ENCODE measurements around the gene STAT4.
A peak's percentile ranks its signal among the peaks of the same experiment; 100 is the strongest.

Gene STAT4

GRCh38 chr2:191174442-191174841, 23.6 kb upstream of the STAT4 start:
- no peak for DNase-seq

DNA sequence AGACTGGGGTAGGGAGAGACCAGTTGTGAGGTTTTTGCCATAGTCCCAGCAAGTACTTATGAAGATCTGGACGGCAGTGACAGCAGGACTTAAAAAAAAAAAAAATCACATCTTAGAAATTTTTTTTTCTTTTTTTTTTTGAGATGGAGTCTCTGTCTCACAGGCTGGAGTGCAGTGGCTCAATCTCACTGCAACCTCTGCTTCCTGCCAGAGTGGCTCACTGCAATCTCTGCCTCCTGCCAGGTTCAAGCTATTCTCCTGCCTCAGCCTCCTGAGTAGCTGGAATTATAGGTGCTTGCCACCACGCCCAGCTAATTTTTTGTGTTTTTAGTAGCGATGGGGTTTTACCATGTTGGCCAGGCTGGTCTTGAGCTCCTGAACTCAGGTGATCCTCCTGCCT, 22.4 kb upstream of the STAT4 start:
- no peak for DNase-seq

DNA sequence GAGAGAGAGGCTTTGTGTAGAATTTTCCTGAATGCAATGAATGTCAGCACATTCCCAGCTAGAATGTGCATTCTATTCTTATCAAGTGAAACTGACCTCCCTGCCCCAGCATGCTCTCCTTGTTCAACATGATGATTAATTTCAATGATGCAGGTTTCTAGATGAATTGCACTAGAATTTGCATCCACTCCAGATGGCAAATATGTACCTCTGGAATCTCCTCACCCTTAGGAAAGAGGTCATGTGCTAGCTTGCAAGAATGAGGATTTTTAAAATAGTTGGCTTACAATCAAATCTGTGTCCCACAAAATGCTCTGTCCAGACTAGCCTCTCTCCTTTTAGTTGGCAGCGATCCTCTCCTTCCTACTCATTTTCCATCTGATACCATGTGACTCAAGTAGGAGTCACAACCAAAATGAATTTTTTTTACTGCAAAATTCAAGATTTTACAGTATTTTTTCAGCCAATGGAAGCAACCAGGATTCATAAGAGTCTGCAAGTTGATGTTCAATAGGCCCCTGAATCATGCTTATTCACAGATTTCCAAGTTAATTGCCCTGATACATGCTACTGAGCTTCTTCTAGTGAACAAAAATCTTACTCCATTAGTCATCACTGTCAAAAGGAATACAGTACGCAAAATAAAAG, 21.0 kb upstream of the STAT4 start:
- DNase-seq = no peak

DNA sequence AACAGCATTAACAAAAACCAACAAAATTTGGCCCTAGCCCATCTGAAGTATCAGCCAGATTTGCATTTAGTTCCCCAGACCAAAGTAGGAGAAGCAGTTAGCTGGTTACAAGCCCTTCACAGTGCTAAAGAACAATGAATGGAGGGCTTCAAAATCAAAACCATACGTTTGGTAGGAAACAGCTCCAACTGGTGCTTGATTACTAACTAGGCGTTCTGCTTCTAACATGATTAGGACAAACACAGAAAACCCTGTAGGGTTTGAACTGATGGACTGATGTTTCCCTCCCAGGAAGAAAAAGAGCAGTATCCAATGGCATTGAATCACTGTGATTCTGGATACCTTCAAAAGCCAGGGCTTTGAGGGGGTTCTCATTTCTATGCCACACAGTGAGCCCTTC, 20.5 kb upstream of the STAT4 start:
- DNase-seq = no peak

GRCh38 chr2:191170773-191171172, 20.0 kb upstream of the STAT4 start:
- no peak for DNase-seq

DNA sequence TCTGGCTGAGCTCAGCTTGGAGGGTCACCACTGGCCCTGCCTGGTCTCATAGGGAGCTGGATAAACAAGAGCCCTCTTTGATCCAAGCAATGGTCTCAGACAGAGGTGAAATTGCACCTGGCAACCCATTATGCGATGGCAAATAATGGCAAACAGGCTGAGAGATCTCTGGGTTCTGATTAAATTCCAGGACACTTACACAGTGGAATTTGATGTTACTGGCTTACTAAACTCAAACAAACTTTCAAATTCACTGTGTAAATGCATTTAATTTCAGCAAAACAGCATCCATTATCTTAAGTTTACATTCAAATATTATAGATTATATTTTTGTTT, 19.5 kb upstream of the STAT4 start:
- DNase-seq = no peak

GRCh38 chr2:191169456-191170300, 18.9 kb upstream of the STAT4 start:
- DNase-seq = no peak

GRCh38 chr2:191167766-191168165, 17.0 kb upstream of the STAT4 start:
- no peak for DNase-seq

- no peak for DNase-seq
Measured at GRCh38 chr2:191166756-191167445, 16.1 kb upstream of the STAT4 start.

- DNase-seq = no peak
Measured at GRCh38 chr2:191166111-191166755, 15.4 kb upstream of the STAT4 start.

GRCh38 chr2:191165176-191165643, 14.4 kb upstream of the STAT4 start:
- DNase-seq = no peak

GRCh38 chr2:191158747-191159146, 8.0 kb upstream of the STAT4 start:
- no peak for DNase-seq

DNA sequence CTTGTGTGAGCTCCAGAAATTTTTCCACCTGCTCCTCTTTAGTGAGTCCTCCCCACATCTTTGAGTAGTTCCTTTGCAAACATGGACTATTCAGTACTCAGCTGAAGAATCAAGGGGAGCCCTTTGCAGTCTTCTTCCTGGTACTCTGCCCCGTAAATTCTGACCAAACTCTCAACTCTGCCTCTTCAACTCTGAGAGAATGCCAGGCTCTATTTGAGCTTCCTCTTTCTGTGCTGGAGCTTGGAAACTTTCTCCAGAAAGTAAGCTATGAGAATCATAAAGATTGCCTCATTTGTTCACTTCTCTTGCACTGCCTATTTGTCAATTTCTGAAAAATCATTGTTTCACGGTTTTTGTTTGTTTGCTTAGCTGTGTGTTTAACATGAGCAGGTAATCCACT, 7.4 kb upstream of the STAT4 start:
- no peak for DNase-seq

GRCh38 chr2:191155608-191156071, 4.8 kb upstream of the STAT4 start:
- peak; percentile 67 for DNase-seq

- DNase-seq = no peak
Measured at GRCh38 chr2:191153716-191154115, 2.9 kb upstream of the STAT4 start.

- DNase-seq = no peak
Measured at GRCh38 chr2:191152482-191153240, 1.9 kb upstream of the STAT4 start.

DNA sequence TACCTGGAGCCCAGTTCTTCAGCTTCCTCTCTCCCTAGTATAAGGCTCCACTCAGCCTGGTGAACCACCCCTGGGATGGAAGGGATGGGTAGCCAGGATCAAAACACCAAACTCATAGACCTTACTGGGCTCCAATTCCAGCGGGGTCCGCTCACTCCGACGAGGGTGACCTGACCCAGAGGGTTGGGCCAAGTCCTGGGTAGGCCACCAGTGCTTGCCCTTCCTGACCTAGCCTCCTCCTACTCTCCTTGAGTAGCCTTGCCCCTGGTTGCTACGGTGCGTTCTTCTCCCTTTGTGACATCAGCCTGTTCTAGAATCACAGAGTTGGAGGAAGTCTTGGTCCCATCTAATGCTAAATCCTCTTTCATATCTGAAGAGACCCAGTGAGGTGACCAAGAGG, 537 bp upstream of the STAT4 start:
- no peak for DNase-seq

GRCh38 chr2:191150230-191150599, 579 bp downstream of the STAT4 start:
- no peak for DNase-seq

GRCh38 chr2:191149391-191149790, 1.4 kb downstream of the STAT4 start:
- DNase-seq = no peak

GRCh38 chr2:191148791-191149190, 2.0 kb downstream of the STAT4 start:
- DNase-seq = no peak

DNA sequence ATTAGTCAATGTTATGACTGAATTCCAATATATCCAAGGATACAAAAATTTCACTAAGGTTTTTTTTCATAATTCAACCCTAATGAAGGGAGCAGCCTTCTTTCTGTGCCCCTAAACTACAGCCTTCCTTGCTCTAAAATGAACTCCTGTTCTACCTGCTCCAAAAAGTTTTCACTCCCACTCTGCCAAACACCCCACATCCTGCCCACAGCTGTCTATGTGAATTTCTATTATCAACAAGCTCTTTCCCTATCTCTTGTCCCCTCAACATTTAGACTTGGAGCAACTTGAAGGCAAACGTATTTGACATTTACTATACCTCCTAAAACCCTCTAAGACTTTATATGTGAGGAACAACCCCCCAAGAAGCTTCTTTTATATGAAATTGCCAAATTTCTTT, 2.5 kb downstream of the STAT4 start:
- DNase-seq = no peak

- DNase-seq = no peak
Measured at GRCh38 chr2:191145769-191146471, 4.9 kb downstream of the STAT4 start.
